Measurements from ENCODE around the gene DOC2B.
"Not testable (repeated sequence)": the region's sequence is repeated elsewhere in the genome, so short reads cannot be mapped to it uniquely, and the experiment has no call there.

The DOC2B gene

DNA sequence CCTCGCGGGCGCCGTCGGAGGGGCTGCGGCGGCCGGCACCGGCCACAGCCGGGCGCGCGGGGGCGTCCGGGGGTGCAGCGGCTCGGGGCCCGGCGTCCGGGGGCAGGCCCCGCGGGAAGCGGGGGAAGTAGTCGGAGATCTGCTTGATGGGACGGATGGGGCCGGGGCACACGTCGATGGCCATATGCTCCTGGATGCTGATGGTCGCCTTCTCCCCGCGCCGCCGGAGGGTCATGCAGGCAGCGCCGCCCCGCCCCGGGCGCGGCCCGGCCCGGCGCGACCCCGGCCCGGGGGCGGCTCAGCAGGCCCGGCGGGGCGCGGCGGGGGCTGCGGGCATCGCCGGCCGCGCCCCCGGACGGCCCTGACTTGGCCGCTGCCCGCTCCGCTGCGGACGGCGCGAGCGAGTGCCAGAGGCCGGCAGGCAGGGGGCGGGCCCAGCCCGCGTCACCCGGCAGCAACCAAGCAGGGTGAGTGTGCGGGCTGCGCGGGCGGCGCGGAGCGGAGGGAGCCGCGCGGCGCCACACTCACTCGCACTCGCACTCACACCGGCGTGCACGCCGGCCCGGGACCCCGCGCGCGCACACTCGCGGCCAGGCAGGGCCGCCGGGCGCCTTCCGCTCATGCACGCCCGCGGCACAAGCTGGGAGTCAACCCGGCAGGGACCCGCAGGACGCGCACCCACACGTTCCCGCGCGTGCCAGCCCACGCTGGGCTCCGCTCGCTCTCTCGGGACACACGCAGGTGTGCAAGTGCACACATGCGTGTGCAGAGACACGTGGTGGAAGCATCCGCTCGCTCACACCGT lies at the start of gene DOC2B:
TSS of gene DOC2B (minus strand) at position 406 of the 805 bp plus-strand sequence. CDS start at position 235, 171 bp downstream.
- no peak for DNase-seq (ENCODE audit: low read depth in 2 of 2)

DNA sequence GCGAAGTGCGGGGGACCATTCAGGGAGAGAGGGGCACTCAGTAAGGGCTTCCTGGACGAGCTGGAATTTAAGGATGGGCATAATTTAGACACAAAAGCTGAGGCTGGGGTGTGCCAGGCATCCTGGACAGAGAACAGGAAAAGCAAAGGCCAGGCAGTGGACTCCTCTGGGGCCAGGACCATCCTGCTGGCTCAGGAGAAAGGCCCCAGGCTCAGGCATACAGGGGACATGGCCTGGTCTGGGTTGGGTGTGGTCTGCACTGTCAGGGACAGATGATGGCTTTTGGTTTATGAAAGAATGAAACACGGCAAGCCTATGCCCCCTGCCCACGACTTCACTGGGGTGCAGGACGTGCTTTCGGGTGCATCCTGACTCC lies 48.9 kb upstream of the DOC2B start:
- no peak for DNase-seq (ENCODE audit: low read depth in 2 of 2)

- no peak for DNase-seq (ENCODE audit: low read depth in 2 of 2)
These were observed 48.4 kb upstream of the DOC2B start for GRCh38 chr17:229709-230394.

GRCh38 chr17:228951-229708 lies 47.7 kb upstream of the DOC2B start:
- no peak for DNase-seq (ENCODE audit: low read depth in 2 of 2)

GRCh38 chr17:227946-228615 lies 46.6 kb upstream of the DOC2B start:
- no peak for DNase-seq (ENCODE audit: low read depth in 2 of 2)

DNA sequence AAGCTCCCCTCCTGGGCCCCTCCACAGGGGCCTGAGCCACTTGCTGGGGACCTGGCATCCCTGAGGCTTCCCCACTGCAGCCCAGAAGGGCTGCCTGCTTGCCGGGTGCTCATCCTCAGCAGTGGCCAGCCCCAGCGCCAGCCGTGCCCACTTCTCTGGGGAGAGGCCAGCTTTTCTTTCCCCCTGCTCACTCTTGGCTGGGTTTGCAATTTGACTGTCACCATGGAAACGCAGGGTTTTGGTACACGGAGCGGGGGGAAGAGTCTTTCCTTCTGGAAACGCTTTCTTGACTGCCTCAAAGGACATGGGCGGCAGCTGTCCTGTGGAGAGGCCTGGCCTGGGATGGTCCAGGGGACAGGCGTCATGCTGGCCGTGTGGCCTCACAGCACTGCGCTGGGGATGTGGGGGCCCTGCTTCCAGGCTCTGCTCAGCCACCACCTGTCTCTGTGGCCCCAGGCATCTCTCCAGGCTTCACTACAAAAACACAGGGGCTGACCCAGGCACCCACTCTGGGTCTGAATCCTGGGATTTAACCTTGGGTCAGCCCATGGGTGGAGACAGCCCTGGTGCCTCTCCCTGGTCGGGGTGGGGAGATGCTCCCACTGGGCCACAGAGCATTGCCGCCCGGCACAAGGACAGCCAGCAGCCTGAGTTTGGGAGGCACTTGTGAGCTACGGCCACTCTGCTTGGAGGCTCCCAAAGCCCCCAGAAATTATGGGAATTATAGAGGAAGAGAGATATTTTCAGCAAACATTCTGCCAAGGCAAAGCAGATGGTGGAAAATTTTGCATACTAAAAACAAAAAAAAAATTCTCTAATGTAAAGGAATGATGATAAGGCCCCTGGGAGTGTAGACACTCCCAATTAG lies 45.9 kb upstream of the DOC2B start:
- DNase-seq (ENCODE audit: low read depth in 2 of 2): no peak

DNA sequence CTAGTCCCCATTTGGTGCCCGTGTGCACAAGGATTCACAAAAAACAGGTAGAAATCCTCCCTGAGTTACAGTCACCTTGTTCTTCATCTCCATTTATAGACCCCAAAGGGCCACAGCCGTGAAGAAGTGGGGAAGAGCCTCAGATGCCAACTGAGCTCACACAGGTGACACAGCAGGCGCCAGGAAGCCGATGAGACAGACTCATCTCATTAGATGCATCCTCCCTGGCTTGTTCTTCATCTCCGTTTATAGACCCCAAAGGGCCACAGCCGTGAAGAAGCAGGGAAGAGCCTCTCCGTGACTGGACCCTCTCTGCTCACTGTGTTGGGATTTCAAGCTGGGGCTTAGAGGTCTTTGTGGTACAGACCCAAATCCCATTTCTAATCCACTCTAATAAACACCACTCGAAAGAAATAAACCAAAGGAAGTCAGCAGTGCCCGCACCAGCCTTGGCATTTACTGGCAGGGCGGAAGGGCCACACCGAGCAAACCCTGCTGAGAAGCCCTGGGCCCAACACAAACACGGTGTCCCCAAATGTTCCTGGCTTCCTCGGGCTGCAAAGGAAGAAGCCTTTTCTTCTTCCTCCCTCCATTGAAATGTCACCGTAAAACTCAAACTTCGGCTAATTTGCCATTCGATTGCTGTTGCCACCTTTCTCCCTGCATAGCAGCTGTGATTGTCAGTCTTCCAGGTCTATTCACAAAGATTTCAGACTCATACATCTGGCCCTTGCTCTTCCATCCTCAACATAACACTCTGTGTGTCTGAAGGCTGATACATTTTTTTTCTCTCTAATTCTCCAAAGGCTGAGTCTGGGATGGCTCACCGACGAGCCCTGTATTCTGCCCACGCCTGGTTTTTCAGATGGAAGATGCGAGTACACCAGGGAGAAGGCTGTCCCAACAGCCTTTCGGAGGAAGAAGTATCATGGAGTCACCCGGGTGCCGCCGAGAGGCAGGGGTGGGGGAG lies 44.9 kb upstream of the DOC2B start:
- no peak for DNase-seq (ENCODE audit: low read depth in 2 of 2)

- DNase-seq (ENCODE audit: low read depth in 2 of 2): no peak
These were observed 44.1 kb upstream of the DOC2B start for GRCh38 chr17:225551-225950.

DNA sequence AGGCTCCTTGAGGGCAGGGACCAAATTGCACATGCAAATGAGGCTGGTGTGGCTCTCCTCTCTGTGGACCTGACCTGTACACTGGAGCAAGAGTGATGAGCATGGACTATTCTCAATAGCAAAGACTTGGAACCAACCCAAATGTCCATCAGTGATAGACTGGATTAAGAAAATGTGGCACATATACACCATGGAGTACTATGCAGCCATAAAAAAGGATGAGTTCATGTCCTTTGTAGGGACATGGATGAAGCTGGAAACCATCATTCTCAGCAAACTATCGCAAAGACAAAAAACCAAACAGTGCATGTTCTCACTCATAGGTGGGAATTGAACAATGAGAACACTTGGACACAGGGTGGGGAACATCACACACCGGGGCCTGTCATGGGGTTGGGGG lies 43.1 kb upstream of the DOC2B start:
- DNase-seq (ENCODE audit: low read depth in 2 of 2): not testable (repeated sequence)

GRCh38 chr17:223723-224471 lies 42.4 kb upstream of the DOC2B start:
- DNase-seq (ENCODE audit: low read depth in 2 of 2): no peak

GRCh38 chr17:222172-222571 lies 40.7 kb upstream of the DOC2B start:
- no peak for DNase-seq (ENCODE audit: low read depth in 2 of 2)

DNA sequence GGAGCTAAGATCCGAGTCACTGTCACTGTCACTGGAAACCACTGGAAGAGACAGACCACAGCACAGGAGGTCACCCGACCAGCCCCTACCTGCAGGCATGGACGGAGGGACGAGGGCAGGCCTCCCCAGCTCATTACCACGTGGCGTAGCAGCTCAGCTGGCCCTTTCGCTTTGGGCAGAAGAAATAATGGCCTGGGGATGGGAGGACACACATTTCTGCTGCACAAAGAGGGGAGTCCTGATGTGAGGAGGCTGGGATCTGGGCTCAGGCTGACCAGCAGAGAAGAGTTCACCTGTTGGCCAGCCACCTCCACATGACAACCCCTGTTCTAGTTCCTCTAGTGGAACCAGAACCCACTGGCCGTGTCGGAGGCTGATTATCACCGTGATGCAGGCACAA lies 38.2 kb upstream of the DOC2B start:
- no peak for DNase-seq (ENCODE audit: low read depth in 2 of 2)

DNA sequence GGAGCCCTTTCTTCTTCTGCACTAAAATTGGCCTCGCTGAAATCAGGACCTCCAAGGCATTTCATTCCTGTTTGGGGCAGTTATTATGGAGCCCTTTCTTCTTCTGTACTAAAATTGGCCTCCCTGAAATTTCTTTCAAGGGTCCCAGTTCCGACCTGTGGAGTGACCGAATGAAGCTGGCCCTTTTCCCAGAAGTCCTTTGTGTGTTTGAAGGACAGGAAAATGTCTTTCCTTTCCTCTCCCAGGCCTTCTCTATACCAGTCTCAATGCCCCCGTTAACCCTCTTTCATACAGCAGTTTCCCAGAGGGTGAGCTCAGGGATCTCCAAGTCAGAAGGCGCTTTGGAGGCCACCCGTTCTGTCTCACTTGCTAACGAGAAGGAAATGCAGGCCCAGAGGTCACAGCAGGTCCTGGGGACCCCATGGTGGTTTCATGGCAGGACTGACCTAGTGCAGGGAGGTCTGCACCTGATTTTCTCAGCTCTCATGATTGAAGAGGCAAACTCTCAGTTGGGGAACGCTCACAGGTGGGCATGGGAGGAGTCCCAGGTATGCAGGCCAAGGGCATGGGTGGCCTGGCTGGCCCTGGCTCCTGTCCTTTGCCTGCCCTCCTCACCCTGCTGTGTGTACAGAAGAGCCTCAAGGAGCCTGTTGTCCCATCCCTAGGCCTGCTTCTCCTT lies 37.1 kb upstream of the DOC2B start:
- no peak for DNase-seq (ENCODE audit: low read depth in 2 of 2)

DNA sequence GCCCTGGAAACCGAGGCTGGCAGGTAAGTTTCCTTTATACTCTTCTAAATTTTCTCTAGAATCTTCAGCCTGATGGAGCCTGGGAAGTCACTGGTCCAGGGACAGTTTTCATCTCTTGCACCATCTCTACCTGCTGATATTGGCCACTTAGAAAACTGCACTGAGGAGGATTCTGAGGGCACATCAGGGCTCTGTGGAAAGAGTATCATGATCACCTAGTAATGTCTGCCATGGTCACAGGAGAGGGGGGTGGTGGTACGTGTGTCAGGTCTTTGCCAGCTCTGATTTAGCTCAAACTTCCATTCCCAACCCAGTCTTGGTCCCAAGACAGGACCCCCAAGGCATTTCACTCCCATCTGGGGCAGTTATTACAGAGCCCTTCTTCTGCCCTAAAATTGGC lies 35.2 kb upstream of the DOC2B start:
- no peak for DNase-seq (ENCODE audit: low read depth in 2 of 2)

- not testable (repeated sequence) for DNase-seq (ENCODE audit: low read depth in 2 of 2)
These were observed 34.4 kb upstream of the DOC2B start for GRCh38 chr17:215563-216478.

DNA sequence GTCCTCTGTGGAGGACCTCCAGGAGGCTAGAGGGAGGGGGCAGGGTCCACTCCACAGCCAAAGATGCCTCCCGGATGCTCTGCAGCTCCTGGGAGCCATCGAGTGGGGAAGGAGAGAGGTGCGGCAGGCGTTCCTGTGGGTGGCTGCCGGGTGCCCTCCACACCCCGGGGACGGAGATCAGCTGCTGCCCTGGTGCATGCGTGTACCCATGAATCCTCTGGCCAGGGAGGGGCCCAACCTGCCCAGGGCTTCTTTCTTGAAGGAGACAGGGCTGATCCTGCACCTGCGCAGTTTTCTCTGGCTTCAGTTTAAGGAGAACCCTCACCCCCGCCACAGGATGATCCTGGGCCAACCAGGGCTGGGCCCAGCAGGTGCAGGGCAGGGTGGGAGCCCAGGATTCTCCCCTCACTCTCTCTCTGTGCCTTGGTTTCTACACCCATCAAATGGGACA lies 33.5 kb upstream of the DOC2B start:
- DNase-seq (ENCODE audit: low read depth in 2 of 2): no peak
